Vagina (tissue), 2 donors: ENCODE measurements around the gene CLEC2L. TPM values are rescaled to one million over a fixed set of nuclear protein-coding genes. Genes with fewer than 3 reads are reported as not detected.

Source experiments
- DNase-seq, 2 donors: peaks; one replicate each; pipeline ENCODE4 v3.0.0-alpha.2; 2017; ENCODE audit errors: extremely low spot score in 2 of 2
- H3K27ac ChIP-seq: fragments of 200-600 bp; sonication (generic); one replicate; pipeline ENCODE4 v1.5.1; 2019
- H3K27me3 ChIP-seq: fragments of 200-600 bp; sonication (generic); one replicate; pipeline ENCODE4 v1.5.1; 2019
- H3K36me3 ChIP-seq, 2 donors: fragments of 200-600 bp; sonication (generic); one replicate each; pipeline ENCODE4 v1.5.1; 2017 to 2019
- H3K4me1 ChIP-seq: fragments of 200-600 bp; sonication (generic); one replicate; pipeline ENCODE4 v1.5.1; 2019
- H3K4me3 ChIP-seq, 2 donors: fragments of 200-600 bp; sonication (generic); 1 replicate in 1 of 2; 2 replicates in 1 of 2; pipeline ENCODE4 v1.5.1; 2016 to 2019
- H3K9me3 ChIP-seq: fragments of 200-600 bp; sonication (generic); one replicate; pipeline ENCODE4 v1.5.1; 2019
- POLR2A ChIP-seq, 2 donors: fragments of 450-650 bp; IDR thresholded peaks; one replicate each; pipeline ENCODE4 v1.6.1; 2017; ENCODE audit warnings: antibody characterized with exemption in 2 of 2, mild to moderate bottlenecking in 2 of 2, moderate library complexity in 2 of 2
- POLR2AphosphoS5 ChIP-seq, 2 donors: sonication (generic); formaldehyde crosslinking; IDR thresholded peaks; one replicate each; pipeline ENCODE4 v1.9.0; 2017; ENCODE audit warnings: antibody characterized with exemption in 2 of 2, mild to moderate bottlenecking in 2 of 2, low read depth in 1 of 2; ENCODE audit not compliant: insufficient read depth in 1 of 2
- intact Hi-C: fragments of 100-400 bp; cut with DNase I; formaldehyde crosslinking; loops from one replicate; pipeline ENCODE4 v1.15.1; 2023
- total RNA-seq: library from RNA; depleted of rRNA; stranded (reverse); fragments of >200 nt; gene quantifications from one replicate; pipeline ENCODE4 v1.2.3, GENCODE V29; 2016
- TF ChIP-seq, protein P1 (sequence below), 3 experiments: fragments of 450-650 bp in 2 of 3; fragments of 200-600 bp in 1 of 3; sonication (generic) in 1 of 3; IDR thresholded peaks; one replicate each; pipeline ENCODE4 v1.5.1; 2017 to 2019; ENCODE audit warnings: antibody characterized with exemption in 3 of 3, mild to moderate bottlenecking in 2 of 3, moderate library complexity in 2 of 3

Gene CLEC2L
- total RNA-seq, 1 donor from 2014 or later = not detected

DNA sequence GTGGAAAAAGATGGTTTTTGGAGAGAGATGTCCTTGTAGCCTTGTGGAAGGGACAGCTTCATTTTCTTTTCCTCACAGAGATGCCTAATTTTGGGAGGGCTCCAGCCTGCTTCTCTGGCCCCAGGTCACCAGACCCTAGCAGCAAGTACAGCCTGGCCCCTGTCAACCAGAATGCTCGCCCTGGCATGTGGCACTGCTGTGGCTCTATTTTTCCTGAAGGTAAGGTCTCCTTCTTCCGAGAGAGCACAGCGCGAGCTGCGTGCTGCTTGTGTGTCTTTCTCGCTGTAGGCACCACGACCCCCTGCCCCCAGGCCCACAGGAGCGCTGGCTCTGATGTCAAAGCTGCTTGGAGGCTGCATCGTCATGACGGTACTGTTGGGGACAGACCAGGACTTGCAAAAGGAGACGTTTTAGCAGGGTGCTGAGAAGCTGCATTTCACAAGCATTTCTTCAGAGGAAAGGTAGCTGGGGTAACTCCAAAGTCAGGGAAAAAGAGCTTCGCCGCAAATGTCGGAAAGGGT, 58.7 kb downstream of the CLEC2L start:
- TF ChIP-seq POLR2AphosphoS5 (IDR thresholded peaks at IDR 0.05; ENCODE audit: insufficient read depth in 1 of 2, low read depth in 1 of 2) = no peak
- TF ChIP-seq POLR2A (IDR thresholded peaks at IDR 0.05) = no peak
- TF ChIP-seq, protein P1, sequence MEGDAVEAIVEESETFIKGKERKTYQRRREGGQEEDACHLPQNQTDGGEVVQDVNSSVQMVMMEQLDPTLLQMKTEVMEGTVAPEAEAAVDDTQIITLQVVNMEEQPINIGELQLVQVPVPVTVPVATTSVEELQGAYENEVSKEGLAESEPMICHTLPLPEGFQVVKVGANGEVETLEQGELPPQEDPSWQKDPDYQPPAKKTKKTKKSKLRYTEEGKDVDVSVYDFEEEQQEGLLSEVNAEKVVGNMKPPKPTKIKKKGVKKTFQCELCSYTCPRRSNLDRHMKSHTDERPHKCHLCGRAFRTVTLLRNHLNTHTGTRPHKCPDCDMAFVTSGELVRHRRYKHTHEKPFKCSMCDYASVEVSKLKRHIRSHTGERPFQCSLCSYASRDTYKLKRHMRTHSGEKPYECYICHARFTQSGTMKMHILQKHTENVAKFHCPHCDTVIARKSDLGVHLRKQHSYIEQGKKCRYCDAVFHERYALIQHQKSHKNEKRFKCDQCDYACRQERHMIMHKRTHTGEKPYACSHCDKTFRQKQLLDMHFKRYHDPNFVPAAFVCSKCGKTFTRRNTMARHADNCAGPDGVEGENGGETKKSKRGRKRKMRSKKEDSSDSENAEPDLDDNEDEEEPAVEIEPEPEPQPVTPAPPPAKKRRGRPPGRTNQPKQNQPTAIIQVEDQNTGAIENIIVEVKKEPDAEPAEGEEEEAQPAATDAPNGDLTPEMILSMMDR (IDR thresholded peaks at IDR 0.05) = no peak
- no peaks in the 10 kb centered on the region for H3K9me3 ChIP-seq
- H3K36me3 ChIP-seq = peaks cover 0 to 57% of the 10 kb centered on the region in 2 donors
- intact Hi-C loops = no loop called here
- no peaks in the 10 kb centered on the region for H3K4me1 ChIP-seq
- no peak overlapping the region for H3K4me3 ChIP-seq
- DNase-seq = peak; percentile 62 to 72
- H3K27ac ChIP-seq = no peak overlapping the region
- no peaks in the 10 kb centered on the region for H3K27me3 ChIP-seq

DNA sequence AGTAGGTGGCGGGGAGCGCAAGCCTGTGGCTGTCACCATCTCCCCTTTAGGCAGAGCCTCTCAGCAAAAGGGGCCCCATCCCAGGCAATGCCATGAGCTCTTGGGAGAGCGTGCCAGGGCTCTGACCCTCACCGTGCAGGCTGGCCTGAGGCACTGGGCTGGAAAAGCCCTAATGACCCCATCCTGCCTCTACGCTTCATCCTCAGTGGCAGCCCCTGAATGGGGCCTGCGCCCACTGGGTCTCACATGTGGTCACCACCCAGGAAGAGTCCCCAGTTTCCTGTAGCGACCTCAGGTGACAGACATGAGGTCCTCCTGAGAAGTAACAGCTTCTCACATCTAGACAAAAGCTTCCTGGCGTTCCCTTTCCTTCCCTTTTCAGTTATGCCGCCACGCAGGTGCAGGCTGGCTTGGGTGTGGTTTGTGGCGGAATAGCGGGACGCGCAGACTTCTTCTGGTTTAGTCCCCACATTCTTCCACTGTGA, 59.2 kb downstream of the CLEC2L start:
- DNase-seq = peak; percentile 64 to 79
- Histone ChIP-seq H3K4me3 (no peak overlapping the region), H3K9me3 (no peaks in the 10 kb centered on the region), H3K27me3 (no peaks in the 10 kb centered on the region), H3K27ac (no peak overlapping the region), H3K4me1 (no peaks in the 10 kb centered on the region), H3K36me3 (peaks cover 0 to 60% of the 10 kb centered on the region in 2 donors)
- TF ChIP-seq POLR2A (IDR thresholded peaks at IDR 0.05) (no peak), POLR2AphosphoS5 (IDR thresholded peaks at IDR 0.05; ENCODE audit: insufficient read depth in 1 of 2, low read depth in 1 of 2) (no peak)
- TF ChIP-seq, protein P1 (IDR thresholded peaks at IDR 0.05) = no peak
- intact Hi-C loops = no loop called here

DNA sequence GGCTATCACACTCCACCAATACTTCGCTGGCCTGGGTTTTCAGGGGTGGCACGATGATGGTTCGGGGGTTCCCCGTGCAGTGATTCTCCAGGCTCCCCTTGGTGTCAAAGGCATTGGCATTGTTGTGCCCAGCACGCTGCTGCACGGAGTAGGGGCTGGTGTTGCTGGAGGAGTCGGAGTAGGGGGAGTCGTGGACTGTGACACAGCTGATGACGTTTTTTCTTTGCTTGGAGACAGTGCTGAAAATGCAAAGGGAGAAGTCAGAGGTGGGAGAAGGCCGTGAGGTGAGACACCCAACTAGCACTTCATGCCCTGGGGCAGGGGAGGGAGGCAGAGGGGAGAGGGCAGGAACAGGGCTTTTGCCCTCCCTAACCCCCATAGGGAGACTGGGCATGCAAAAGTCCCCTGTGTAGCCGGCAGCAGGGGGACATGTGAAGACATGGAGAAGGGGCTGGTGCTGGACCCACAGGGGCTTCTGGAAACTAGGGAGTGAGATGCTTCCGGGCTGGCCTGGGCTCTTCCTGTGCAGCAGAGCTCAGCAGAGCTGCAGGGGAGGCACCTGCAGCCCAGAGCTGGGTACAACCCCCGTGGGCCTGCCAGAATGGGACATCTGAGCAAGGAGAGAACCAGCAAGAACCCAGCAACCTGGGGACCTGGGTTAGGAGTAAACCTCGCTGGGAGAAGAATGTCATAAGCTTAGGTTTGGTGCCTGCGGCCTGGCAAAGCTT, 60.5 kb downstream of the CLEC2L start:
- Histone ChIP-seq H3K4me1 (no peaks in the 10 kb centered on the region), H3K36me3 (peaks cover 0 to 63% of the 10 kb centered on the region in 2 donors), H3K27me3 (no peaks in the 10 kb centered on the region), H3K27ac (no peak overlapping the region), H3K9me3 (no peaks in the 10 kb centered on the region), H3K4me3 (no peak overlapping the region)
- TF ChIP-seq POLR2A (IDR thresholded peaks at IDR 0.05) = no peak
- TF ChIP-seq, protein P1 (IDR thresholded peaks at IDR 0.05) = no peak
- TF ChIP-seq POLR2AphosphoS5 (IDR thresholded peaks at IDR 0.05; ENCODE audit: insufficient read depth in 1 of 2, low read depth in 1 of 2) = no peak
- intact Hi-C loops = no loop called here
- DNase-seq = peak in 1 of 2 donors; percentile 71

DNA sequence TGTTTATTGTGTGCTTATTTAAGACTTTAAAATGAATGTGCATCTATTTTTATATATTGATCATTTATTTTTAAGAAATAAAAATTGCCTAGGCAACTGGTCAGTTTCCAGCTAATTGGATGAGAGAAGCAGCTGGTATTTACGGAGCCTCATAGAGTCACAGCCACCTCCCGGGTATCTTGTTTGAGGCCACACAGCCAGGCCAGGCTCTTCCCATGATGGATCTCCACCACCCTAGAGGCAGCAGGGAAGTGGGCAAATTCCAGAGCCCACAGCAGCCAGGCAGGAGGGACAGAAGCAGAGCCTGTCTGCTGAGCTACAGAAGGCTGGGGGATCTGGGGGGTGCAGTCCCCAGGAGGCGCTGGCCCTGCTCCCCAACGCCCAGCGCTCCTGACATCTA, 61.6 kb downstream of the CLEC2L start:
- Histone ChIP-seq H3K4me1 (no peaks in the 10 kb centered on the region), H3K27me3 (no peaks in the 10 kb centered on the region), H3K9me3 (no peaks in the 10 kb centered on the region), H3K4me3 (no peak overlapping the region), H3K36me3 (peaks cover 0 to 62% of the 10 kb centered on the region in 2 donors), H3K27ac (no peak overlapping the region)
- TF ChIP-seq POLR2AphosphoS5 (IDR thresholded peaks at IDR 0.05; ENCODE audit: insufficient read depth in 1 of 2, low read depth in 1 of 2) = no peak
- TF ChIP-seq POLR2A (IDR thresholded peaks at IDR 0.05) = no peak
- TF ChIP-seq, protein P1 (IDR thresholded peaks at IDR 0.05) = no peak
- intact Hi-C loops = no loop called here
- no peak for DNase-seq

DNA sequence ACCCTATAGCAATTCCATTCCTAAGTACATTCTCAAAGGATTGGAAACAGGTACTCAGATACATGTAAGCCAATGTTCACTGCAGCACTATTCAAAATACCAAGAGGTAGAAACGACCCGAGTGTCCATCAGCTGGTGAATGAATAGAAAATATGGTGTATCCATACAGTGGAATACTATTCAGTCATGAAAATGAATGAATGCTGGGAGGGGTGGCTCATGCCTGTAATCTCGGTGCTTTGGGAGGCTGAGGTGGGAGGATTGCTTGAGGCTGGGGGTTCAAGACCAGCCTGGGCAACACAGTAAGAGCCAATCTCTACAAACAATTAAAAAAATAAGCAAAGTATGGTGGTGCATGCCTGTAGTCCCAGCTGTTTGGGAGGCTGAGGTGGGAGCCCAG, 62.8 kb downstream of the CLEC2L start:
- TF ChIP-seq, protein P1 (IDR thresholded peaks at IDR 0.05) = no peak
- TF ChIP-seq POLR2A (IDR thresholded peaks at IDR 0.05) (no peak), POLR2AphosphoS5 (IDR thresholded peaks at IDR 0.05; ENCODE audit: insufficient read depth in 1 of 2, low read depth in 1 of 2) (no peak)
- no peak overlapping the region for H3K27ac ChIP-seq
- H3K36me3 ChIP-seq = peaks cover 0 to 49% of the 10 kb centered on the region in 2 donors
- H3K4me3 ChIP-seq = no peak overlapping the region
- no peaks in the 10 kb centered on the region for H3K4me1 ChIP-seq
- no peaks in the 10 kb centered on the region for H3K27me3 ChIP-seq
- intact Hi-C loops = no loop called here
- H3K9me3 ChIP-seq = no peaks in the 10 kb centered on the region
- DNase-seq = no peak
